Thymus (tissue), 11 donors: ENCODE data around the gene RAP1GAP2. TPM values are rescaled to one million over a fixed set of nuclear protein-coding genes. Genes with fewer than 3 reads are reported as not detected.

ENCODE experiments used
- DNase-seq, 9 donors: peaks; one replicate each; pipeline ENCODE4 v3.0.0-alpha.2; 2013; ENCODE audit warnings: low spot score in 9 of 9, low read depth in 6 of 9, missing footprints in 1 of 9
- H3K27ac ChIP-seq, 2 donors: one replicate each; pipeline ENCODE4 v1.5.1; 2013; ENCODE audit warnings: control low read depth in 1 of 2, low read depth in 1 of 2, low read length in 1 of 2, mild to moderate bottlenecking in 1 of 2, moderate library complexity in 1 of 2
- H3K27me3 ChIP-seq, 2 donors: one replicate each; pipeline ENCODE4 v1.5.1; 2013; ENCODE audit warnings: low read length in 1 of 2; ENCODE audit not compliant: control insufficient read depth in 2 of 2, insufficient read depth in 1 of 2
- H3K36me3 ChIP-seq, 2 donors: one replicate each; pipeline ENCODE4 v1.5.1; 2013; ENCODE audit warnings: low read length in 1 of 2, mild to moderate bottlenecking in 1 of 2, moderate library complexity in 1 of 2; ENCODE audit not compliant: control insufficient read depth in 2 of 2, insufficient read depth in 2 of 2
- H3K4me1 ChIP-seq, 2 donors: one replicate each; pipeline ENCODE4 v1.5.1; 2013; ENCODE audit warnings: low read length in 2 of 2; ENCODE audit not compliant: control insufficient read depth in 2 of 2, insufficient read depth in 2 of 2
- H3K4me3 ChIP-seq, 2 donors: one replicate each; pipeline ENCODE4 v1.5.1; 2013; ENCODE audit warnings: low read length in 2 of 2, control low read depth in 1 of 2, mild to moderate bottlenecking in 1 of 2
- H3K9me3 ChIP-seq, 2 donors: one replicate each; pipeline ENCODE4 v1.5.1; 2013; ENCODE audit warnings: low read length in 1 of 2, mild to moderate bottlenecking in 1 of 2; ENCODE audit not compliant: control insufficient read depth in 2 of 2, insufficient read depth in 1 of 2
- WGBS: extraction: QIAGEN DNeasy Blood & Tissue Kit; methylation state at CpG from one replicate; pipeline ENCODE4 v1.1.7; 2013; 5-methylcytosine and 5-hydroxymethylcytosine counted together
- polyA plus RNA-seq: library from polyadenylated mRNA; stranded (reverse); fragments of 200-250 nt; gene quantifications from one replicate; pipeline ENCODE4 v1.2.3, GENCODE V29; 2013
- total RNA-seq: library from RNA; stranded (reverse); fragments of 120-200 nt; gene quantifications from one replicate; pipeline ENCODE4 v1.2.4, GENCODE V29; 2013
- donor health status: healthy.

The RAP1GAP2 gene
- total and polyA plus RNA-seq, 2 donors: 1.6 to 3.8 TPM

- H3K27me3 ChIP-seq: peaks cover 8 to 74% of the 10 kb centered on the region in 2 donors
- peak overlapping the region in 1 of 2 donors; percentile 34 for H3K4me3 ChIP-seq
- no peaks in the 10 kb centered on the region for H3K9me3 ChIP-seq
- peak in 1 of 9 donors; percentile 15 for DNase-seq
- H3K36me3 ChIP-seq: no peaks in the 10 kb centered on the region
- no peak overlapping the region for H3K27ac ChIP-seq
- H3K4me1 ChIP-seq: peaks cover 22 to 81% of the 10 kb centered on the region in 2 donors
- WGBS: 42% methylated on average over 28 of the region's 28 CpGs
Observed at GRCh38 chr17:2795441-2796163, 636 bp upstream of the RAP1GAP2 start.

GRCh38 chr17:2797226-2797625, 988 bp downstream of the RAP1GAP2 start:
- H3K27me3 ChIP-seq: peaks cover 8 to 58% of the 10 kb centered on the region in 2 donors

GRCh38 chr17:2797637-2798036, 1.4 kb downstream of the RAP1GAP2 start:
- H3K27ac ChIP-seq: no peak overlapping the region
- peaks cover 4 to 54% of the 10 kb centered on the region in 2 donors for H3K27me3 ChIP-seq
- peaks cover 21 to 61% of the 10 kb centered on the region in 2 donors for H3K4me1 ChIP-seq
- WGBS: 55% methylated on average over 11 of the region's 11 CpGs
- H3K9me3 ChIP-seq: no peaks in the 10 kb centered on the region
- no peak for DNase-seq
- H3K36me3 ChIP-seq: no peaks in the 10 kb centered on the region
- H3K4me3 ChIP-seq: peak overlapping the region in 1 of 2 donors; percentile 34

More at GRCh38 chr17:2797226-2797625, 988 bp downstream of the RAP1GAP2 start:
- DNase-seq: peak in 1 of 9 donors; percentile 47
- Histone ChIP-seq H3K4me3 (peak overlapping the region in 1 of 2 donors; percentile 34), H3K9me3 (no peaks in the 10 kb centered on the region), H3K4me1 (peaks cover 22 to 65% of the 10 kb centered on the region in 2 donors), H3K36me3 (no peaks in the 10 kb centered on the region), H3K27ac (no peak overlapping the region)
- 6% methylated on average over 15 of the region's 15 CpGs for WGBS

GRCh38 chr17:2798188-2798587, 1.9 kb downstream of the RAP1GAP2 start:
- Histone ChIP-seq H3K27ac (no peak overlapping the region), H3K4me1 (peaks cover 18 to 56% of the 10 kb centered on the region in 2 donors), H3K27me3 (peaks cover 2 to 51% of the 10 kb centered on the region in 2 donors), H3K9me3 (no peaks in the 10 kb centered on the region), H3K36me3 (no peaks in the 10 kb centered on the region), H3K4me3 (no peak overlapping the region)
- 46% methylated on average over 11 of the region's 11 CpGs for WGBS
- peak in 1 of 9 donors; percentile 51 for DNase-seq

- peaks cover 18 to 51% of the 10 kb centered on the region in 2 donors for H3K4me1 ChIP-seq
- H3K27ac ChIP-seq: no peak overlapping the region
- no peak overlapping the region for H3K4me3 ChIP-seq
- H3K27me3 ChIP-seq: peaks cover 2 to 49% of the 10 kb centered on the region in 2 donors
- no peaks in the 10 kb centered on the region for H3K36me3 ChIP-seq
- no peak for DNase-seq
- no peaks in the 10 kb centered on the region for H3K9me3 ChIP-seq
- WGBS: 82% methylated on average over 11 of the region's 11 CpGs
Observed at GRCh38 chr17:2798678-2799077, 2.4 kb downstream of the RAP1GAP2 start.

- no peak overlapping the region for H3K4me3 ChIP-seq
- no peaks in the 10 kb centered on the region for H3K36me3 ChIP-seq
- peaks cover 18 to 41% of the 10 kb centered on the region in 2 donors for H3K4me1 ChIP-seq
- no peak for DNase-seq
- no peak overlapping the region for H3K27ac ChIP-seq
- H3K27me3 ChIP-seq: peaks cover 2 to 48% of the 10 kb centered on the region in 2 donors
- 97% methylated on average over 7 of the region's 7 CpGs for WGBS
- no peaks in the 10 kb centered on the region for H3K9me3 ChIP-seq
Observed at GRCh38 chr17:2799653-2800052, 3.4 kb downstream of the RAP1GAP2 start.

GRCh38 chr17:2800367-2800766, 4.1 kb downstream of the RAP1GAP2 start:
- H3K27ac ChIP-seq: no peak overlapping the region
- H3K9me3 ChIP-seq: no peaks in the 10 kb centered on the region
- no peak overlapping the region for H3K4me3 ChIP-seq
- H3K27me3 ChIP-seq: peaks cover 2 to 44% of the 10 kb centered on the region in 2 donors
- 97% methylated on average over 11 of the region's 11 CpGs for WGBS
- DNase-seq: no peak
- H3K4me1 ChIP-seq: peaks cover 18 to 37% of the 10 kb centered on the region in 2 donors
- H3K36me3 ChIP-seq: no peaks in the 10 kb centered on the region

- peaks cover 2 to 30% of the 10 kb centered on the region in 2 donors for H3K27me3 ChIP-seq
- WGBS: 79% methylated on average over 6 of the region's 6 CpGs
- H3K4me1 ChIP-seq: peaks cover 9 to 22% of the 10 kb centered on the region in 2 donors
- H3K4me3 ChIP-seq: no peak overlapping the region
- H3K27ac ChIP-seq: no peak overlapping the region
- DNase-seq: no peak
- no peaks in the 10 kb centered on the region for H3K36me3 ChIP-seq
- H3K9me3 ChIP-seq: no peaks in the 10 kb centered on the region
Observed at GRCh38 chr17:2801841-2802240, 5.6 kb downstream of the RAP1GAP2 start.

GRCh38 chr17:2802574-2802973, 6.3 kb downstream of the RAP1GAP2 start:
- WGBS: 93% methylated on average over 8 of the region's 8 CpGs
- Histone ChIP-seq H3K27ac (no peak overlapping the region), H3K9me3 (no peaks in the 10 kb centered on the region), H3K27me3 (peaks cover 2 to 23% of the 10 kb centered on the region in 2 donors), H3K4me3 (no peak overlapping the region), H3K36me3 (no peaks in the 10 kb centered on the region), H3K4me1 (peaks cover 8 to 15% of the 10 kb centered on the region in 2 donors)
- no peak for DNase-seq
